ENCODE measurements around the gene ZNF436. TPM values are rescaled to one million over a fixed set of nuclear protein-coding genes. Genes with fewer than 3 reads are reported as not detected.

The ZNF436 gene
- total RNA-seq, 1 donor from 2014 or later = 11.8 TPM

DNA sequence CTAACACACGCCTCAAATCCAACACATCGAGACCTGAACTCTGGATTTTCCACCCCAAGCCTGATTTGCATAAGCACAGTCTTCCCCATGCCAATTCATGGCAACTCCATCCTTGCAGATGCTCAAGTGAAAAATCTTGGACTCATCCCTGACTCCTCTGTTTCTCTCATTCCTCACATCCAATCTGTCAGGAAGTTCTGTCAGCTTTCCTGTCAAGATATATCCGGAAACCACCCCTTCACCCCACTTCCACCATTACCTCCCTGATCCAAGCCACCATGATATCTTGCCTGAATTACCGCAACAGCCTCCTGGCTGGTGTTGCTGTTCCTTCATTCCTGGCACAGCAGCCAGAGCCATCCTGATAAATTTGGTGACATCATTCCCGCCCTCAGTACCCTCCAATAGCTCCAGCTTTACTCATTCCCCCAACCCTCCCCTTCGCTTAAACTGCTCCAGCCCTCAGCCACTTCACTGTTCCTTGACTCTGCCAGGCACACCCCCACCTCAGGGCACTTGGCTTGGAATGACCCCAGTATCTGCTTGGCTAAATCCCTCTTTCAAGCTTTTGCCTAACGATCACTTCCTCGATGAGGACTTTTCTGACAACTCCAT is 37.5 kb upstream of the ZNF436 start:
- no peak for DNase-seq
- Histone ChIP-seq H3K27ac (replicated peaks) (peak overlapping the region; percentile 27), H3K9me3 (replicated peaks) (no peaks in the 10 kb centered on the region), H3K36me3 (peaks cover 7% of the 10 kb centered on the region), H3K4me3 (no peak overlapping the region), H3K4me1 (peaks cover 70% of the 10 kb centered on the region), H3K27me3 (ENCODE audit: low read depth) (no peaks in the 10 kb centered on the region)
- TF ChIP-seq, protein P1, sequence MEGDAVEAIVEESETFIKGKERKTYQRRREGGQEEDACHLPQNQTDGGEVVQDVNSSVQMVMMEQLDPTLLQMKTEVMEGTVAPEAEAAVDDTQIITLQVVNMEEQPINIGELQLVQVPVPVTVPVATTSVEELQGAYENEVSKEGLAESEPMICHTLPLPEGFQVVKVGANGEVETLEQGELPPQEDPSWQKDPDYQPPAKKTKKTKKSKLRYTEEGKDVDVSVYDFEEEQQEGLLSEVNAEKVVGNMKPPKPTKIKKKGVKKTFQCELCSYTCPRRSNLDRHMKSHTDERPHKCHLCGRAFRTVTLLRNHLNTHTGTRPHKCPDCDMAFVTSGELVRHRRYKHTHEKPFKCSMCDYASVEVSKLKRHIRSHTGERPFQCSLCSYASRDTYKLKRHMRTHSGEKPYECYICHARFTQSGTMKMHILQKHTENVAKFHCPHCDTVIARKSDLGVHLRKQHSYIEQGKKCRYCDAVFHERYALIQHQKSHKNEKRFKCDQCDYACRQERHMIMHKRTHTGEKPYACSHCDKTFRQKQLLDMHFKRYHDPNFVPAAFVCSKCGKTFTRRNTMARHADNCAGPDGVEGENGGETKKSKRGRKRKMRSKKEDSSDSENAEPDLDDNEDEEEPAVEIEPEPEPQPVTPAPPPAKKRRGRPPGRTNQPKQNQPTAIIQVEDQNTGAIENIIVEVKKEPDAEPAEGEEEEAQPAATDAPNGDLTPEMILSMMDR (IDR thresholded peaks at IDR 0.05; ENCODE audit: borderline replicate concordance) = no peak
- intact Hi-C loops (cut with micrococcal nuclease) = loop anchor here (10.0 kb wide), 1 partner anchor 62 kb away; the partner anchor contains the start of gene HNRNPR

DNA sequence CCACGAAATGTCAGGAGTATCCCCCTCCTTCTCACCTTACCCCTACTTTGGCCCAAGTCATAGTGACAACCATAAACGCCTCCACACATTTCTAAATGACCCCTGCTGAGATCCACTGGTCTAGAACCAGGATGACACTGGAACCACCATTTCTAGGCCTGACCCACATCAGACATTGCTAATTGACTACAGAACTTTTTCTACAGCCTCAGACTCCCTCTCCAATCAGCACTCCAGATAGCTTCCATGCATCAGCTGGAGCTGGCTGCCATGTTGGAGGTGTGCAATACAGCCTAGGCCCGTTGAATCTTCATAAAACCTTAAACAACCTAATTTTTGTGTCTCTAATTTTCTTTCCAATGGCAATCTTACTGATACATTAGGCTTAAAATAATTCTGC is 36.3 kb upstream of the ZNF436 start:
- Histone ChIP-seq H3K9me3 (replicated peaks) (no peaks in the 10 kb centered on the region), H3K4me1 (peaks cover 82% of the 10 kb centered on the region), H3K4me3 (no peak overlapping the region), H3K27ac (replicated peaks) (peak overlapping the region; percentile 40), H3K36me3 (peaks cover 7% of the 10 kb centered on the region), H3K27me3 (ENCODE audit: low read depth) (no peaks in the 10 kb centered on the region)
- DNase-seq = no peak
- intact Hi-C loops (cut with micrococcal nuclease) = loop anchor here (10.0 kb wide), 1 partner anchor 61 kb away; the partner anchor contains the start of gene HNRNPR
- TF ChIP-seq, protein P1 (IDR thresholded peaks at IDR 0.05; ENCODE audit: borderline replicate concordance) = no peak

GRCh38 chr1:23403735-23404486 is 34.3 kb upstream of the ZNF436 start:
- H3K4me3 ChIP-seq = peak overlapping the region; percentile 36
- TF ChIP-seq, protein P1 (IDR thresholded peaks at IDR 0.05; ENCODE audit: borderline replicate concordance) = peak; percentile 99

GRCh38 chr1:23403355-23403734 is 33.7 kb upstream of the ZNF436 start:
- intact Hi-C loops (cut with micrococcal nuclease) = loop anchor here (10.0 kb wide), 1 partner anchor 59 kb away; the partner anchor contains the start of gene HNRNPR
- H3K36me3 ChIP-seq = peaks cover 3% of the 10 kb centered on the region
- no peaks in the 10 kb centered on the region for H3K9me3 ChIP-seq (replicated peaks)
- H3K27ac ChIP-seq (replicated peaks) = peak overlapping the region; percentile 72
- H3K4me1 ChIP-seq = peaks cover 83% of the 10 kb centered on the region
- TF ChIP-seq, protein P1 (IDR thresholded peaks at IDR 0.05; ENCODE audit: borderline replicate concordance) = no peak
- H3K27me3 ChIP-seq (ENCODE audit: low read depth) = no peaks in the 10 kb centered on the region
- H3K4me3 ChIP-seq = no peak overlapping the region
- DNase-seq = no peak

More at GRCh38 chr1:23403735-23404486, 34.3 kb upstream of the ZNF436 start:
- Histone ChIP-seq H3K27ac (replicated peaks) (peak overlapping the region; percentile 72), H3K4me1 (peaks cover 83% of the 10 kb centered on the region), H3K27me3 (ENCODE audit: low read depth) (no peaks in the 10 kb centered on the region), H3K36me3 (peaks cover 7% of the 10 kb centered on the region), H3K9me3 (replicated peaks) (no peaks in the 10 kb centered on the region)
- DNase-seq = peak; percentile 88
- intact Hi-C loops (cut with micrococcal nuclease) = loop anchor here (10.0 kb wide), 1 partner anchor 59 kb away; the partner anchor contains the start of gene HNRNPR

DNA sequence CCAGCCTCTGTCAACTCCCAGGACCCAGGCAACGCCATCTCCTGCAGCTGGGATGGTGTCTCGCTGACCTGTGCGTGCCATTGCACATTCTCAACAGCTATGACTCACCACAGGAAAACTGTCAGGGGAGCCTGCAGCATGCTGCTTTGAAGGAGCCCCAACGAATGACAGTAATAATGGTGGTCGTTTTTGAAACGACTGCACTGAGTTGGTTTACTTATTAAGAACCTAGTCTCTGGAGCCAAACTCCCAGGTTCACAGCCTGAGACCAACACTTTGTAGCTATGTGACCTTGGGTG is 33.4 kb upstream of the ZNF436 start:
- intact Hi-C loops (cut with micrococcal nuclease) = loop anchor here (10.0 kb wide), 1 partner anchor 58 kb away; the partner anchor contains the start of gene HNRNPR
- Histone ChIP-seq H3K9me3 (replicated peaks) (no peaks in the 10 kb centered on the region), H3K27me3 (ENCODE audit: low read depth) (no peaks in the 10 kb centered on the region), H3K36me3 (no peaks in the 10 kb centered on the region), H3K4me3 (no peak overlapping the region), H3K4me1 (peaks cover 83% of the 10 kb centered on the region), H3K27ac (replicated peaks) (peak overlapping the region; percentile 72)
- DNase-seq = no peak
- TF ChIP-seq, protein P1 (IDR thresholded peaks at IDR 0.05; ENCODE audit: borderline replicate concordance) = no peak
